ENCODE data around the gene PHC2. TPM values are rescaled to one million over a fixed set of nuclear protein-coding genes. Genes with fewer than 3 reads are reported as not detected.

Gene PHC2
- total RNA-seq, 1 donor from 2014 or later, result 155 TPM

GRCh38 chr1:33353531-33353930 is 77.4 kb downstream of the PHC2 start:
- no peak for DNase-seq (ENCODE audit: low read depth, low spot score)
- peaks cover 8% of the 10 kb centered on the region for H3K36me3 Mint-ChIP-seq (ENCODE audit: low read depth)
- no peak overlapping the region for H3K27ac Mint-ChIP-seq (ENCODE audit: unreplicated experiment)
- TF ChIP-seq CTCF (conservative IDR thresholded peaks at IDR 0.05), result no peak
- no peaks in the 10 kb centered on the region for H3K27me3 Mint-ChIP-seq (ENCODE audit: low read depth)
- H3K4me1 Mint-ChIP-seq, result peaks cover 58% of the 10 kb centered on the region
- H3K9me3 Mint-ChIP-seq, result no peaks in the 10 kb centered on the region
- H3K4me3 Mint-ChIP-seq, result peak overlapping the region; percentile 67

- Mint-ChIP-seq H3K27me3 (ENCODE audit: low read depth) (no peaks in the 10 kb centered on the region), H3K27ac (ENCODE audit: unreplicated experiment) (no peak overlapping the region), H3K4me1 (peaks cover 67% of the 10 kb centered on the region), H3K9me3 (no peaks in the 10 kb centered on the region), H3K4me3 (peak overlapping the region; percentile 75), H3K36me3 (ENCODE audit: low read depth) (peaks cover 10% of the 10 kb centered on the region)
- no peak for TF ChIP-seq CTCF (conservative IDR thresholded peaks at IDR 0.05)
- no peak for DNase-seq (ENCODE audit: low read depth, low spot score)
These were observed 79.6 kb downstream of the PHC2 start for GRCh38 chr1:33351281-33351660.

GRCh38 chr1:33350611-33351280 is 80.1 kb downstream of the PHC2 start:
- peaks cover 10% of the 10 kb centered on the region for H3K36me3 Mint-ChIP-seq (ENCODE audit: low read depth)
- H3K27me3 Mint-ChIP-seq (ENCODE audit: low read depth), result no peaks in the 10 kb centered on the region
- peak overlapping the region; percentile 99 for H3K27ac Mint-ChIP-seq (ENCODE audit: unreplicated experiment)
- DNase-seq (ENCODE audit: low read depth, low spot score), result no peak
- peak overlapping the region; percentile 93 for H3K4me3 Mint-ChIP-seq
- peaks cover 66% of the 10 kb centered on the region for H3K4me1 Mint-ChIP-seq
- H3K9me3 Mint-ChIP-seq, result no peaks in the 10 kb centered on the region
- TF ChIP-seq CTCF (conservative IDR thresholded peaks at IDR 0.05), result no peak

- H3K27me3 Mint-ChIP-seq (ENCODE audit: low read depth), result no peaks in the 10 kb centered on the region
These were observed 80.9 kb downstream of the PHC2 start for GRCh38 chr1:33349778-33350610.

More at GRCh38 chr1:33349778-33350610, 80.9 kb downstream of the PHC2 start:
- peak overlapping the region; percentile 99 for H3K27ac Mint-ChIP-seq (ENCODE audit: unreplicated experiment)
- peaks cover 64% of the 10 kb centered on the region for H3K4me1 Mint-ChIP-seq
- TF ChIP-seq CTCF (conservative IDR thresholded peaks at IDR 0.05), result no peak
- H3K9me3 Mint-ChIP-seq, result no peaks in the 10 kb centered on the region
- peak; percentile 71 for DNase-seq (ENCODE audit: low read depth, low spot score)
- peak overlapping the region; percentile 93 for H3K4me3 Mint-ChIP-seq
- peaks cover 7% of the 10 kb centered on the region for H3K36me3 Mint-ChIP-seq (ENCODE audit: low read depth)

Measured in neural crest cell (in vitro differentiated cells).